DND-41 (cell line): ENCODE data around the gene TOP3A.

Experiments
- ATAC-seq: fragments of 200-7000 bp; cut with Tn5 transposase; 3 replicates; pipeline ENCODE4 v1.9.1; 2021; ENCODE audit warnings: low read depth; ENCODE audit not compliant: insufficient read depth
- DNase-seq: peaks from one replicate; pipeline ENCODE4 v3.0.0-alpha.2; 2020
- H2AFZ ChIP-seq: 2 replicates; pipeline ENCODE4 v1.6.0; 2012; ENCODE audit warnings: low read depth, low read length
- H3K27ac ChIP-seq: 2 replicates; pipeline ENCODE4 v1.5.1; 2012; ENCODE audit warnings: low read length, inconsistent platforms
- H3K27me3 ChIP-seq: fragments of 200-600 bp; sonication (generic); 2 replicates; pipeline ENCODE4 v1.6.0; 2012; ENCODE audit warnings: low read length, mild to moderate bottlenecking, inconsistent platforms; ENCODE audit not compliant: insufficient read depth, poor library complexity
- H3K36me3 ChIP-seq: 2 replicates; pipeline ENCODE4 v1.5.1; 2012; ENCODE audit warnings: low read length, inconsistent platforms; ENCODE audit not compliant: insufficient read depth
- H3K4me1 ChIP-seq: 2 replicates; pipeline ENCODE4 v1.5.1; 2012; ENCODE audit warnings: mild to moderate bottlenecking, low read length; ENCODE audit not compliant: insufficient read depth
- H3K4me2 ChIP-seq: 2 replicates; pipeline ENCODE4 v1.6.0; 2012; ENCODE audit warnings: mild to moderate bottlenecking, moderate library complexity, low read length, inconsistent platforms; ENCODE audit not compliant: insufficient read depth
- H3K4me3 ChIP-seq, 2 experiments: fragments of 200-600 bp in 1 of 2; shearing (Covaris generic) in 1 of 2; 2 replicates each; pipeline ENCODE4 v1.5.1; 2012 to 2016; ENCODE audit warnings: inconsistent platforms in 2 of 2, low read length in 2 of 2, mild to moderate bottlenecking in 2 of 2, low read depth in 1 of 2, moderate library complexity in 1 of 2
- H3K79me2 ChIP-seq: 2 replicates; pipeline ENCODE4 v1.6.0; 2012; ENCODE audit warnings: low read length, inconsistent platforms; ENCODE audit not compliant: insufficient read depth
- H3K9ac ChIP-seq: 2 replicates; pipeline ENCODE4 v1.6.0; 2012; ENCODE audit warnings: low read depth, mild to moderate bottlenecking, inconsistent platforms, low read length, moderate library complexity
- H3K9me3 ChIP-seq: 2 replicates; pipeline ENCODE4 v1.5.1; 2012; ENCODE audit warnings: low read length, moderate library complexity, mild to moderate bottlenecking, inconsistent platforms; ENCODE audit not compliant: insufficient read depth, severe bottlenecking
- H4K20me1 ChIP-seq: 2 replicates; pipeline ENCODE4 v1.6.0; 2012; ENCODE audit warnings: low read length; ENCODE audit not compliant: insufficient read depth
- CTCF ChIP-seq: IDR thresholded peaks from 2 replicates; pipeline ENCODE4 v1.5.1; 2012; ENCODE audit warnings: borderline replicate concordance, low read length, moderate library complexity, mild to moderate bottlenecking; ENCODE audit not compliant: poor library complexity, severe bottlenecking; ENCODE audit errors: extremely low read depth
- EZH2 ChIP-seq: IDR thresholded peaks from 3 replicates; pipeline ENCODE4 v1.6.1; 2012; ENCODE audit warnings: borderline replicate concordance, low read depth, mild to moderate bottlenecking, moderate library complexity, low read length, inconsistent platforms; ENCODE audit not compliant: severe bottlenecking

Gene TOP3A

DNA sequence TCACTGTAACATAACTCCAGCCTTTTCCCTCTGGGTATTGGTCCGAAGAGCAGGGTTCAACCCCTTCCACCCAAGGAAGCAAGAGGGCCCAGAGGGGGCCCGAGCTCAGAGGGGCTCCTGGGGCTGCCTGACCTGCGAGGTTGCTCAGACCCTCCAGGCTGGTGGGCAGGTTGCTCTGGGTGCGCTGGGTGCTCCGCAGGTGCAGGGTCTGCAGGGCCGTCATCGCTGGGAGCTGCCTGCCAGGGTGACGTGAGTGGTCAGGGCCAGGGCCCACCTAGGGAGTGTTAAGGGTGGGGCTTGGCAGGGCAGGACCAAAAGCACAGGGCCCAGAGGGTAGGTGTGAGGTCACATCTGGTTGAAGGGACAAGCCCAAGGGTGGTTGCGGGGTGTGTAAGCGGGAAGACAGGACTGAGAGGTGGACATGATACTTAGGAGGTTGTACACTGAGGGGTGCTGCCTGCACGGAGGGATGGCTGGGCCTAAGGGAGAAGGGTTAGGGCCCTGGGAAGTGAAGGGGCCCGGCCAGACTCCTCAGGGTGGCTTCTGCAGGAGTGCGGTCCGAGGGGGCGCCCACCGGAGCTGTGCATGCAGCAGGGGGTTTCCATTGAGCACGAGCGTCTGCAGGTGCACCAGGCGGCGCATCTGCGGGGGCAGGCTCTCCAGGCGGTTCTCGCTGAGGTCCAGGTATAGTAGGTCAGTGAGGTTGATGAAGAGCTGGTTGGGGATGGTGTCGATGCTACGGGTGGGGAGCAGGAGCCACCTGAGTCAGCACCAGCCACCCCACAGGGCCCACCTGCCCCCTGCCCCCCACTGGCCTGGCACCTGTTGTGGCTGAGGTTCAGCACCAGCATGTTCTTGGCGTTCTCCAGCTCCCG, 60.6 kb downstream of the TOP3A start:
- peaks cover 30% of the 10 kb centered on the region for H3K79me2 ChIP-seq
- DNase-seq (no peak), ATAC-seq (no peak)
- TF ChIP-seq CTCF: no peak
- no peak for TF ChIP-seq EZH2
- H3K36me3 ChIP-seq: peaks cover 74% of the 10 kb centered on the region
- no peak overlapping the region for H3K4me3 ChIP-seq
- H3K4me1 ChIP-seq: peaks cover 24% of the 10 kb centered on the region
- peaks cover 42% of the 10 kb centered on the region for H4K20me1 ChIP-seq
- H3K9me3 ChIP-seq: no peaks in the 10 kb centered on the region
- H3K27ac ChIP-seq: no peak overlapping the region
- no peak overlapping the region for H3K9ac ChIP-seq
- H3K4me2 ChIP-seq: no peak overlapping the region
- H3K27me3 ChIP-seq: no peaks in the 10 kb centered on the region
- H2AFZ ChIP-seq: no peak overlapping the region

DNA sequence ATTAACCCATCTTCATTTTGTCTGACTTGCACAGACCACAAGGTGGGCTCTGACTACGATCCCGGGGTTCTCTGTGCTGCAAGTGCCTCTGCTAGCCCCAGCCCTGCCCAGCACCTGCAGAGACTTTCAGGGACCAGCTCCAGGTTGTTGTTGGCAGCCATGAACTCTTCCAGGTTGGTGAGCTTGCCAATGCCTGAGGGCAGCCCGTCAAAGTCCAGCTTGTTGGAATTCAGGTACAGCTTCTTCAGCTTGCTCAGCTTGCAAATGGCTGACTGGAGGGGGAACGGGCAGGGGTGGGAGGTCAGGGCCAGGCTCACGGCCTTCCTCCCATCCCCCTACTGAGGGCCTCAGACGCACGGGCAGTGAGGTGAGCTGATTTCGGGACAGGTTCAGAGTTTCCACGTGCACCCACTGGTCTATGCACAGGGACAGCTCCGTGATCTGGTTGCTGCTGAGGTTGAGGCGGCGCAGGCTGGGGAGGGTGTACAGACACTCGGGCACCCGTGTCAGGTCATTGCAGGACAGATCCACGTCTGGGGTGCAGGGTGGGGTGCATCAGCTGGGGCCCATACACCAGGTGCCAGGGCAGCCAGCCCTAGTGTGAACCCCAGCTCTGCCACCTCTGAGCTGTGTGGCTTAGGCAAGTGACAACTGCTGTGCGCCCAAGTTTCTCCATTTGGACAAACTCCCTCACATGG, 61.5 kb downstream of the TOP3A start:
- no peak overlapping the region for H3K4me3 ChIP-seq
- H3K27ac ChIP-seq: no peak overlapping the region
- H3K36me3 ChIP-seq: peaks cover 82% of the 10 kb centered on the region
- no peaks in the 10 kb centered on the region for H3K27me3 ChIP-seq
- H3K4me2 ChIP-seq: no peak overlapping the region
- TF ChIP-seq CTCF (no peak), EZH2 (no peak)
- H3K9me3 ChIP-seq: no peaks in the 10 kb centered on the region
- ATAC-seq (no peak), DNase-seq (no peak)
- peaks cover 25% of the 10 kb centered on the region for H3K79me2 ChIP-seq
- H3K9ac ChIP-seq: no peak overlapping the region
- peaks cover 18% of the 10 kb centered on the region for H3K4me1 ChIP-seq
- peaks cover 42% of the 10 kb centered on the region for H4K20me1 ChIP-seq
- no peak overlapping the region for H2AFZ ChIP-seq

DNA sequence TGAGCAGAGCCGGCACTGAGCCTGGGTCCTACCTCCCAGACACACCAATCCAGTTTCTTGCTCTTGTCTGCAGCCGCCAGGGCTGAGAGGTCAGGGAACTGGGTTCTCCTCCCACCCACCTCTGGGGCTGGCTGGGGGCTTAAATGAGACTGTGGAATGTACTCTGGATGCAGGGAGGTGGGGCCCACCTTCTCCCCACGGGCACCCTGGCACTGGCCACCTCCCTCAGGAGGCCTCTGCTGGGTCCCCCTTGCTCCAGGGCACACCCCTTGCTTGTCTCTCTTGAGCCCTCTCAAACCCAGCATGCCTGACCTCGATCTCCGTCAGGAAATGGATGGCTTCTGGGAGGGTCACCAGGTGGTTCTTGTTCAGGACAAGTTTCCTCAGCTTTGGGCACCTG, 62.6 kb downstream of the TOP3A start:
- H3K36me3 ChIP-seq: peaks cover 94% of the 10 kb centered on the region
- no peak for TF ChIP-seq EZH2
- no peak for TF ChIP-seq CTCF
- no peak for ATAC-seq

More for the DNA sequence above, 62.6 kb downstream of the TOP3A start:
- no peak for DNase-seq
- H3K79me2 ChIP-seq: peaks cover 13% of the 10 kb centered on the region
- H3K27ac ChIP-seq: no peak overlapping the region
- H2AFZ ChIP-seq: no peak overlapping the region
- no peak overlapping the region for H3K4me3 ChIP-seq
- no peaks in the 10 kb centered on the region for H3K27me3 ChIP-seq
- H4K20me1 ChIP-seq: peaks cover 43% of the 10 kb centered on the region
- no peaks in the 10 kb centered on the region for H3K9me3 ChIP-seq
- no peak overlapping the region for H3K9ac ChIP-seq
- no peak overlapping the region for H3K4me2 ChIP-seq
- H3K4me1 ChIP-seq: peaks cover 10% of the 10 kb centered on the region
